ENCODE results near the gene ZNF689. TPM values are rescaled to one million over a fixed set of nuclear protein-coding genes. Genes with fewer than 3 reads are reported as not detected.

Gene ZNF689
- total RNA-seq, 1 experiment from 2014 or later, result 10.3 TPM

DNA sequence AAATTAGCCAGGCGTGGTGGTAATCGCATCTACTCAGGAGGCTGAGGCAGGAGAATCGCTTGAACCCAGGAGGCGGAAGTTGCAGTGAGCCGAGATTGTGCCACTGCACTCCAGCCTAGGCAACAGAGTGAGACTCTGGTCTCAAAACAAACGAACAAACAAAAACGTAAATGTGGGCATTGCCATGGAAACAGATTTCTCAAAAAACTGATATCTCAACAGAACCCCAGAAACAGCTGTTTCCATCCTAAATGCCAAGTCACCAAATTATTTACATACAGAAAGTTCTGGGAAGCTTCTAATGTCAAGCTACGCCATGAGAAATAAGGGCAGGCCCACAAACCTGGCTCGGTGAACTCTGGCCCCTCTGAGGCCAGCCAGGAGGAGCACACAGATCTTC lies 16.0 kb upstream of the ZNF689 start:
- Histone ChIP-seq H2AFZ (ENCODE audit: low read depth, low read length, poor library complexity, severe bottlenecking) (no peak overlapping the region), H3K27ac (ENCODE audit: low read depth, low read length) (no peak overlapping the region), H3K79me2 (ENCODE audit: insufficient read depth, low read length) (no peaks in the 10 kb centered on the region), H3K9me2 (ENCODE audit: insufficient read depth) (no peaks in the 10 kb centered on the region), H3K4me3 (replicated peaks in 1 of 2; ENCODE audit: low read depth in 1 of 2, low read length in 2 of 2) (no peak overlapping the region), H3K27me3 (ENCODE audit: insufficient read depth, low read length) (no peaks in the 10 kb centered on the region), H3K4me1 (ENCODE audit: control insufficient read depth in 1 of 2, insufficient read depth in 2 of 2, low read length in 2 of 2) (peaks cover 0 to 7% of the 10 kb centered on the region in 2 experiments; a peak in 3 of 4 replicates), H3K9me3 (ENCODE audit: control insufficient read depth in 1 of 2, insufficient read depth in 1 of 2, low read depth in 1 of 2, low read length in 2 of 2) (no peaks in the 10 kb centered on the region), H4K20me1 (ENCODE audit: insufficient read depth) (no peaks in the 10 kb centered on the region), H3K4me2 (ENCODE audit: low read length) (no peak overlapping the region), H3K36me3 (ENCODE audit: control insufficient read depth in 1 of 2, insufficient read depth in 2 of 2, low read length in 2 of 2) (no peaks in the 10 kb centered on the region), H3K9ac (ENCODE audit: low read length) (no peak overlapping the region)
- DNase-seq (ENCODE audit: low read depth, low spot score), result no peak
- RAD21 ChIA-PET (ENCODE audit: low non-redundant PET in 1 of 2, low total read pairs in 2 of 2, uncharacterized antibody in 2 of 2, unreplicated experiment in 2 of 2), result no interaction called here
- TF ChIP-seq SIN3A (IDR thresholded peaks at IDR 0.05; ENCODE audit: low read depth) (no peak), TCF7L2 (IDR thresholded peaks at IDR 0.05; ENCODE audit: borderline replicate concordance, extremely low read depth, insufficient read depth, insufficient read length) (no peak), ELF1 (IDR thresholded peaks at IDR 0.05; ENCODE audit: borderline replicate concordance, low read depth) (no peak), RAD21 (IDR thresholded peaks at IDR 0.05; ENCODE audit: low read depth) (no peak), SP1 (IDR thresholded peaks at IDR 0.05; ENCODE audit: low read depth) (no peak), CEBPB (IDR thresholded peaks at IDR 0.05; ENCODE audit: low read depth) (no peak), POLR2AphosphoS5 (IDR thresholded peaks at IDR 0.05; ENCODE audit: low read depth, low read length) (no peak), YY1 (IDR thresholded peaks at IDR 0.05; ENCODE audit: extremely low read depth, insufficient replicate concordance, low read depth, low read length) (no peak), EZH2 (IDR thresholded peaks at IDR 0.05) (no peak), ZBTB33 (IDR thresholded peaks at IDR 0.05; ENCODE audit: extremely low read depth, insufficient replicate concordance, low read length) (no peak), JUND (IDR thresholded peaks at IDR 0.05) (no peak), EGR1 (IDR thresholded peaks at IDR 0.05; ENCODE audit: low read depth) (no peak), CBX3 (IDR thresholded peaks at IDR 0.05; ENCODE audit: low read depth) (no peak), REST (IDR thresholded peaks at IDR 0.05; ENCODE audit: low read depth) (no peak), ZNF274 (IDR thresholded peaks at IDR 0.05; ENCODE audit: low read depth, low read length) (no peak)
- TF ChIP-seq, protein P1, sequence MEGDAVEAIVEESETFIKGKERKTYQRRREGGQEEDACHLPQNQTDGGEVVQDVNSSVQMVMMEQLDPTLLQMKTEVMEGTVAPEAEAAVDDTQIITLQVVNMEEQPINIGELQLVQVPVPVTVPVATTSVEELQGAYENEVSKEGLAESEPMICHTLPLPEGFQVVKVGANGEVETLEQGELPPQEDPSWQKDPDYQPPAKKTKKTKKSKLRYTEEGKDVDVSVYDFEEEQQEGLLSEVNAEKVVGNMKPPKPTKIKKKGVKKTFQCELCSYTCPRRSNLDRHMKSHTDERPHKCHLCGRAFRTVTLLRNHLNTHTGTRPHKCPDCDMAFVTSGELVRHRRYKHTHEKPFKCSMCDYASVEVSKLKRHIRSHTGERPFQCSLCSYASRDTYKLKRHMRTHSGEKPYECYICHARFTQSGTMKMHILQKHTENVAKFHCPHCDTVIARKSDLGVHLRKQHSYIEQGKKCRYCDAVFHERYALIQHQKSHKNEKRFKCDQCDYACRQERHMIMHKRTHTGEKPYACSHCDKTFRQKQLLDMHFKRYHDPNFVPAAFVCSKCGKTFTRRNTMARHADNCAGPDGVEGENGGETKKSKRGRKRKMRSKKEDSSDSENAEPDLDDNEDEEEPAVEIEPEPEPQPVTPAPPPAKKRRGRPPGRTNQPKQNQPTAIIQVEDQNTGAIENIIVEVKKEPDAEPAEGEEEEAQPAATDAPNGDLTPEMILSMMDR (IDR thresholded peaks at IDR 0.05 in 2 of 3, conservative IDR thresholded peaks at IDR 0.05 in 1 of 3; ENCODE audit: borderline replicate concordance in 1 of 3, insufficient read depth in 1 of 3, low read depth in 2 of 3, low read length in 2 of 3), result no peak
- no TSS peak for BruUV-seq (replicated peaks)
- intact Hi-C loops (cut with micrococcal nuclease), result loop anchor here (5.0 kb wide), 3 partner anchors 54 to 194 kb away; partner anchors contain the start of genes DCTPP1, SEPHS2 and ZNF688
- POLR2A ChIA-PET, result no interaction called here
- CTCF ChIA-PET, result interaction anchor here (2.5 kb wide), 1 partner anchor 11 kb away, joined by 9 read pairs; no protein-coding TSS in a partner anchor
- ATAC-seq, result no peak
